Measurements from ENCODE around the gene RDH5. TPM values are rescaled to one million over a fixed set of nuclear protein-coding genes. Genes with fewer than 3 reads are reported as not detected.

RDH5 gene
- total RNA-seq, 5 donors from 2014 or later (not counting 1 experiment from before 2014, with no cell fraction given) = 13.0 to 29.1 (median 22.4) TPM

- no peaks in the 10 kb centered on the region for H3K4me1 ChIP-seq (ENCODE audit: control insufficient read depth in 1 of 2, extremely low read depth in 1 of 2, insufficient read depth in 2 of 2, low read length in 2 of 2)
- no peak overlapping the region for H3K27ac ChIP-seq (ENCODE audit: low read length)
- WGBS (ENCODE audit: insufficient coverage) = 90% methylated on average over 9 of the region's 16 CpGs
- ATAC-seq (replicated peaks in 1 of 4) = no peak
- CTCF ChIA-PET = interaction anchor here in 1 of 2 donors (0.7 kb wide), 1 partner anchor 19 kb away, joined by 4 read pairs; no protein-coding TSS in a partner anchor
- H3K27me3 ChIP-seq (replicated peaks in 1 of 2; ENCODE audit: control insufficient read depth in 2 of 2, extremely low read depth in 1 of 2, insufficient read depth in 2 of 2, low read length in 1 of 2) = peaks cover 0 to 40% of the 10 kb centered on the region in 2 experiments
- no peak overlapping the region for H3K4me3 ChIP-seq (ENCODE audit: control insufficient read depth in 1 of 2, extremely low read depth in 1 of 2, low read length in 1 of 2)
- DNase-seq = no peak
- Mint-ChIP-seq H3K4me1 (no peaks in the 10 kb centered on the region), H3K27me3 (peaks cover 2 to 9% of the 10 kb centered on the region in 2 donors), H3K9me3 (no peaks in the 10 kb centered on the region), H3K27ac (no peak overlapping the region), H3K4me3 (no peak overlapping the region), H3K36me3 (no peaks in the 10 kb centered on the region)
- no peaks in the 10 kb centered on the region for H3K36me3 ChIP-seq (ENCODE audit: control insufficient read depth in 2 of 2, extremely low read depth in 1 of 2, insufficient read depth in 1 of 2, low read length in 1 of 2)
- POLR2A ChIA-PET = no interaction called here
- H3K9me3 ChIP-seq = no peaks in the 10 kb centered on the region
Measured at GRCh38 chr12:55698241-55698955, 21.8 kb upstream of the RDH5 start.

GRCh38 chr12:55698965-55699364, 21.2 kb upstream of the RDH5 start:
- no peak for ATAC-seq (replicated peaks in 1 of 4)
- H3K9me3 Mint-ChIP-seq = no peaks in the 10 kb centered on the region
- CTCF ChIA-PET = no interaction called here
- no peaks in the 10 kb centered on the region for H3K36me3 Mint-ChIP-seq
- H3K4me3 Mint-ChIP-seq = no peak overlapping the region
- Histone ChIP-seq H3K36me3 (ENCODE audit: control insufficient read depth in 2 of 2, extremely low read depth in 1 of 2, insufficient read depth in 1 of 2, low read length in 1 of 2) (no peaks in the 10 kb centered on the region), H3K9me3 (no peaks in the 10 kb centered on the region), H3K4me3 (ENCODE audit: control insufficient read depth in 1 of 2, extremely low read depth in 1 of 2, low read length in 1 of 2) (no peak overlapping the region), H3K27me3 (replicated peaks in 1 of 2; ENCODE audit: control insufficient read depth in 2 of 2, extremely low read depth in 1 of 2, insufficient read depth in 2 of 2, low read length in 1 of 2) (peaks cover 0 to 43% of the 10 kb centered on the region in 2 experiments), H3K27ac (ENCODE audit: low read length) (no peak overlapping the region), H3K4me1 (ENCODE audit: control insufficient read depth in 1 of 2, extremely low read depth in 1 of 2, insufficient read depth in 2 of 2, low read length in 2 of 2) (no peaks in the 10 kb centered on the region)
- no peak overlapping the region for H3K27ac Mint-ChIP-seq
- POLR2A ChIA-PET = no interaction called here
- peaks cover 2 to 9% of the 10 kb centered on the region in 2 donors for H3K27me3 Mint-ChIP-seq
- no peaks in the 10 kb centered on the region for H3K4me1 Mint-ChIP-seq
- no CpG with 5 or more reads among the region's 1 CpG for WGBS (ENCODE audit: insufficient coverage)
- no peak for DNase-seq

DNA sequence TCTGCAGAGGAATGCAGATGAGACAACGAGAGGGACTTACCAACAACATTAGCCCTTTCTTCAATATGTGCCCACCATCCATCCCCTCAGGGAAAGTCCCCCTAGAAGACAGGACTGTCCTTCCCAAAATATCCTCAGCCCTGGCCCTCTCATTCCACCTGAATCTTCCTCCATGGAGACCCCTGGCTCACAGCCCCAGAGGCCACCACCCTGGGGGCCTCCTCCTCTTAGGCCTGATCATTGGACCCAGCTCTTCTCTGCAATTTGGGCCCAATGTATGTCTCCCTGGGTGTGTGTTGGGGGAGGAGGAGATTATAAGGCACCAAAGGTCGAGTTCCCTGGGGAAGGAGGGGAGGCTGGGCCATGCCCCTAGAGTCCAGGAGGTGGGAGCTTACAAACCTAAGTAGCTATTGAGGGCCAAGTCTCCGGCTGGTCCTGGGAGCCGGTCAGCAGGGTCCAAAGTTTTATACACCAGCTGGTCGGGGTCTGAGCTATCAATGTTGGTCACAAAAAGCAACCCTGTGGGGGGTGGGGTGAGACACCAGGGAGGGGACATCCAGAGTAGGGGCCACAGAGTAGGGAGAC, 20.6 kb upstream of the RDH5 start:
- ATAC-seq (replicated peaks in 1 of 4) (no peak), DNase-seq (no peak)
- Histone ChIP-seq H3K9me3 (no peaks in the 10 kb centered on the region), H3K27me3 (replicated peaks in 1 of 2; ENCODE audit: control insufficient read depth in 2 of 2, extremely low read depth in 1 of 2, insufficient read depth in 2 of 2, low read length in 1 of 2) (peaks cover 0 to 41% of the 10 kb centered on the region in 2 experiments), H3K27ac (ENCODE audit: low read length) (no peak overlapping the region), H3K36me3 (ENCODE audit: control insufficient read depth in 2 of 2, extremely low read depth in 1 of 2, insufficient read depth in 1 of 2, low read length in 1 of 2) (no peaks in the 10 kb centered on the region), H3K4me1 (ENCODE audit: control insufficient read depth in 1 of 2, extremely low read depth in 1 of 2, insufficient read depth in 2 of 2, low read length in 2 of 2) (no peaks in the 10 kb centered on the region), H3K4me3 (ENCODE audit: control insufficient read depth in 1 of 2, extremely low read depth in 1 of 2, low read length in 1 of 2) (no peak overlapping the region)
- CTCF ChIA-PET = no interaction called here
- Mint-ChIP-seq H3K36me3 (no peaks in the 10 kb centered on the region), H3K27ac (no peak overlapping the region), H3K9me3 (no peaks in the 10 kb centered on the region), H3K4me3 (no peak overlapping the region), H3K4me1 (no peaks in the 10 kb centered on the region), H3K27me3 (peaks cover 2 to 9% of the 10 kb centered on the region in 2 donors)
- POLR2A ChIA-PET = no interaction called here
- WGBS (ENCODE audit: insufficient coverage) = 67% methylated on average over 3 of the region's 5 CpGs

DNA sequence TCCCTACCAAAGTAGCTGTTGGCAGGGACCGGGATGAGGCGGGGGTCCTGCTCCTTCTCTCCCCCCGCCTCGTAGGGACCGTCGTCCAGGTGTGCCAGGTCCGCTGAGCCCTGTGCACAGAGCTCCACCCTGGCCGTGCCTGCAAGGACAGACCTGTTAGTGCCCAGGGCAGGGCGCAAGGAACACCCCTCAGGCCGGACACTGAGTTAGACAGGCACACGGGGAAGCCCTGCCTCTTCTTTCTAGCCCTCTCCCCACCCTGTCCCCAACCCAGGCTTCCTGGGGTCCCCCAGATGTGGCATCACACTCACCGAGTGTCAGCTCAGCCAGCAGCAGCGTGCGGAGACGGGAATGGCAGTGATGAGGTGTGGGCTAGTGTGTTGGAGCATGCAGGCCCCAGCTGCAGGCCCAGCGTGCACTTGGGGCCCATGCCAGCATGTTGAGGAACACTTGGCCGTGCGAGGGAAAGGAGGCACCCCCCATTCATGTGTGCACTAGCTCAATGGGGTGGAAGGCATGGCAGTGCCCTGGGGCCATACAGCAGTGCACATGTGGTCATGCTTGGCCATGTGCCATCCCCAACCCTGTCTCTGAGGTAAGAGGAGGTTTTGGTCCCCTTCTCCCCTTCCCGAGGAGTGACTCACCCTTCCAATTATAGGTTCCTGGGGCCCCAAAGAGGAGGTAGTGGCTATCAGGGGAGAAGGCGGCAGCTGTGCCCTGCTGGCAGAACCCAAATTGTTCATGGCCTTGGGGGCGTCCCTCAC, 19.8 kb upstream of the RDH5 start:
- no peak for ATAC-seq (replicated peaks in 1 of 4)
- no peaks in the 10 kb centered on the region for H3K36me3 Mint-ChIP-seq
- H3K27me3 Mint-ChIP-seq = peaks cover 2 to 9% of the 10 kb centered on the region in 2 donors
- no peaks in the 10 kb centered on the region for H3K4me1 ChIP-seq (ENCODE audit: control insufficient read depth in 1 of 2, extremely low read depth in 1 of 2, insufficient read depth in 2 of 2, low read length in 2 of 2)
- no peaks in the 10 kb centered on the region for H3K36me3 ChIP-seq (ENCODE audit: control insufficient read depth in 2 of 2, extremely low read depth in 1 of 2, insufficient read depth in 1 of 2, low read length in 1 of 2)
- DNase-seq = no peak
- ChIA-PET POLR2A (no interaction called here), CTCF (no interaction called here)
- H3K27ac ChIP-seq (ENCODE audit: low read length) = no peak overlapping the region
- no peaks in the 10 kb centered on the region for H3K9me3 ChIP-seq
- no peaks in the 10 kb centered on the region for H3K9me3 Mint-ChIP-seq
- H3K27me3 ChIP-seq (replicated peaks in 1 of 2; ENCODE audit: control insufficient read depth in 2 of 2, extremely low read depth in 1 of 2, insufficient read depth in 2 of 2, low read length in 1 of 2) = peaks cover 0 to 41% of the 10 kb centered on the region in 2 experiments
- H3K4me3 Mint-ChIP-seq = no peak overlapping the region
- H3K27ac Mint-ChIP-seq = no peak overlapping the region
- no peaks in the 10 kb centered on the region for H3K4me1 Mint-ChIP-seq
- H3K4me3 ChIP-seq (ENCODE audit: control insufficient read depth in 1 of 2, extremely low read depth in 1 of 2, low read length in 1 of 2) = no peak overlapping the region
- 92% methylated on average over 16 of the region's 21 CpGs for WGBS (ENCODE audit: insufficient coverage)

DNA sequence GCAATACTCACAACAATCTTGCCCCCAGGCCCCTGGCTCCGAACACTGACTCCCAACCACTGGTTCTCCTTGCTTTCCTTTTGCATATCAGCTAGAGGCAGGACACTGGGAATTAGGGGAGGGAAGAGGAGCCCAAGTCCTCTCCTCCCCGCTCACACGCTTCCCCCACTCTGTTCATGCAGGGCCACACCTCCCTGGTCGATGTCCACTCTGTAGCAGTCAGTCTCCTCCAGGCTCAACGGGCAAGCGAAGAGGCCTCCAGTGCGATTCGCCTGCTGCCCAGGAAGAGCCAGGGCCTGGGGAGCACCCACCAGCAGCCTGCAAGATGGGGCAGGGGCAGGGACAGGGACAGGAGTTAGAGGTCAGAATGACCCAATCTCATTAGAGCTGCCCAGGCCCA, 17.3 kb upstream of the RDH5 start:
- no peak for DNase-seq
- Mint-ChIP-seq H3K4me1 (peaks cover 7 to 9% (median 7%) of the 10 kb centered on the region in 3 donors), H3K27me3 (peaks cover 5 to 11% of the 10 kb centered on the region in 2 donors), H3K9me3 (no peaks in the 10 kb centered on the region), H3K36me3 (no peaks in the 10 kb centered on the region), H3K4me3 (no peak overlapping the region), H3K27ac (no peak overlapping the region)
- WGBS (ENCODE audit: insufficient coverage) = 80% methylated on average over 1 of the region's 8 CpGs
- ChIA-PET CTCF (no interaction called here), POLR2A (no interaction called here)
- ATAC-seq (replicated peaks in 1 of 4) = no peak
- H3K27me3 ChIP-seq (replicated peaks in 1 of 2; ENCODE audit: control insufficient read depth in 2 of 2, extremely low read depth in 1 of 2, insufficient read depth in 2 of 2, low read length in 1 of 2) = peaks cover 0 to 42% of the 10 kb centered on the region in 2 experiments
- no peaks in the 10 kb centered on the region for H3K9me3 ChIP-seq
- no peak overlapping the region for H3K4me3 ChIP-seq (ENCODE audit: control insufficient read depth in 1 of 2, extremely low read depth in 1 of 2, low read length in 1 of 2)
- H3K27ac ChIP-seq (ENCODE audit: low read length) = no peak overlapping the region
- H3K4me1 ChIP-seq (ENCODE audit: control insufficient read depth in 1 of 2, extremely low read depth in 1 of 2, insufficient read depth in 2 of 2, low read length in 2 of 2) = peaks cover 0 to 10% of the 10 kb centered on the region in 2 experiments
- no peaks in the 10 kb centered on the region for H3K36me3 ChIP-seq (ENCODE audit: control insufficient read depth in 2 of 2, extremely low read depth in 1 of 2, insufficient read depth in 1 of 2, low read length in 1 of 2)

DNA sequence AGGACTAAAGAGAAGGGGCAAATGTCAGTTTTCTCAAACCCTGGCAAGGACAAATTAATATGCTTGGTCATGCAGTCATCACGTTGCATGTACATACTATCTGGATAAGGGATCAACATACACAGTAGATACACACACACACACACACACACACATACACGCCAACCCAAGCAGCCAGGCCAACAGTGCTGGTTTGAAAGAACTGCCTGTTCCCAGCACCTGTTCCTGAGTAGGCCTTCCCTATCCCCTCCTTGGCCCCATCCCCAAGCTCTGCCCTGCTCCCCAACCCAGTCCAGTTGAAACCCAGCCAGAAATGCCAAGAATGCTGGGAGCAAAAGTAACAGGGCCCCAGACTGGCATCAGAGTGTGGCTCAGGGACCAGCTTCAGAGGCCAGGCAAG, 16.9 kb upstream of the RDH5 start:
- Mint-ChIP-seq H3K4me1 (peaks cover 10 to 13% (median 11%) of the 10 kb centered on the region in 3 donors), H3K36me3 (no peaks in the 10 kb centered on the region), H3K4me3 (no peak overlapping the region), H3K27me3 (peaks cover 8 to 13% of the 10 kb centered on the region in 2 donors), H3K27ac (no peak overlapping the region), H3K9me3 (no peaks in the 10 kb centered on the region)
- Histone ChIP-seq H3K27ac (ENCODE audit: low read length) (no peak overlapping the region), H3K4me3 (ENCODE audit: control insufficient read depth in 1 of 2, extremely low read depth in 1 of 2, low read length in 1 of 2) (no peak overlapping the region), H3K27me3 (replicated peaks in 1 of 2; ENCODE audit: control insufficient read depth in 2 of 2, extremely low read depth in 1 of 2, insufficient read depth in 2 of 2, low read length in 1 of 2) (peaks cover 0 to 46% of the 10 kb centered on the region in 2 experiments), H3K9me3 (no peaks in the 10 kb centered on the region), H3K4me1 (ENCODE audit: control insufficient read depth in 1 of 2, extremely low read depth in 1 of 2, insufficient read depth in 2 of 2, low read length in 2 of 2) (peaks cover 0 to 14% of the 10 kb centered on the region in 2 experiments), H3K36me3 (ENCODE audit: control insufficient read depth in 2 of 2, extremely low read depth in 1 of 2, insufficient read depth in 1 of 2, low read length in 1 of 2) (no peaks in the 10 kb centered on the region)
- WGBS (ENCODE audit: insufficient coverage) = 87% methylated on average over 2 of the region's 2 CpGs
- ChIA-PET POLR2A (no interaction called here), CTCF (no interaction called here)
- DNase-seq (no peak), ATAC-seq (replicated peaks in 1 of 4) (no peak)
